H1 (cell line): Measurements from ENCODE around the gene KRTAP10-5.

Experiments used
- SUZ12 ChIP-seq: fragments of 200-600 bp; sonication (generic); IDR thresholded peaks from 2 replicates; pipeline ENCODE4 v1.6.1; 2012; ENCODE audit warnings: mild to moderate bottlenecking, inconsistent platforms, low read length, moderate library complexity, mixed read lengths
- ZNF274 ChIP-seq: IDR thresholded peaks from 2 replicates; pipeline ENCODE4 v1.7.0; 2012; ENCODE audit warnings: low read length, borderline replicate concordance; ENCODE audit errors: extremely low read depth

DNA sequence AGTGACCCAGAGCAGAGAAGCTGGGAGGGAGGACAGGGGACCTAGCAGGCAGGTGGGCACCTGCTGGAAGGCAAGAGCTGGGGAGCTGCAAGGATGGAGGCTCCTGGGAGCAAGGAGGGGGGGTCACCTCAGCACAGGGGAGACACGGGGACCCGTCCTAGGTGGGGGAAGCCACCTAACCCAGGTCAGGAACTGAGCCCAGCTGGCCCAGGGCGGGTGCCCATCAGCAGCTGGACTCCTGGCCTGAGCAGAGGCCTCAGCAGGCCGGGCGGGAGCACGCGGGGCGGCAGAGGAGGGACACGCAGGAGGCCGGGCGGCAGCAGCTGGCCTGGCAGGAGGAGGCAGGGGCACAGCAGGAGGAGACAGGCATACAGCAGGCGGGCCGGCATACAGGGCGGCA, 41.4 kb downstream of the KRTAP10-5 start:
- TF ChIP-seq ZNF274 (no peak), SUZ12 (no peak)
